Measurements from ENCODE around the gene IL18RAP.

The IL18RAP gene

GRCh38 chr2:102422910-102423309 is at the start of gene IL18RAP:
Gene IL18RAP (plus strand): TSS chr2:102423160. CDS start chr2:102423278, 118 bp downstream.
- DNase-seq (ENCODE audit: low spot score): no peak

DNA sequence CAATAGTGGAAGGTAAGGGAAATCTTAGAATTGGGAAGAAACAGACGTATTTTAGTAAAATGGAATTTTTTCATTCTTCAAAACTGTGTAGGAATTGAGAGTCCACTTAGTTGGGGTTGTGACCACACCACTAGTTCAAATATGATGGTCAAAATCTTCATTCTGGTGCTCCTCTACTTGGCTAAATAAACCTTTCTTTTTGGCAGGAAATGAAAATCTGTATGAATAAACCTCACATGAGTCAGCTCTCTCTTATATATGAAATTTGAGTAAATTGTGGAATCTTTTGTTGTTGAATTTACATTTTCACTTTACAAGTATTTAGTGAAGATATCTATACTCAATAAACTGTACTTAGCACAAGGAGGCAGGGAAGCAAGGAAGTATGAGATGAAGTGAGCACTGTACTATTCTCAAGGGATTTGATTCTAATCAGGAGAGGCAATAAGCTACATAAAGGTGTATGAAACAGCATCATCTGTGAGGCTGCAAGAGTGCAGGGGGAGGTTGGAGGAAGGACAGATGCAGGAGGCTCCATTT is 46.8 kb upstream of the IL18RAP start:
- no peak for DNase-seq (ENCODE audit: low spot score)

DNA sequence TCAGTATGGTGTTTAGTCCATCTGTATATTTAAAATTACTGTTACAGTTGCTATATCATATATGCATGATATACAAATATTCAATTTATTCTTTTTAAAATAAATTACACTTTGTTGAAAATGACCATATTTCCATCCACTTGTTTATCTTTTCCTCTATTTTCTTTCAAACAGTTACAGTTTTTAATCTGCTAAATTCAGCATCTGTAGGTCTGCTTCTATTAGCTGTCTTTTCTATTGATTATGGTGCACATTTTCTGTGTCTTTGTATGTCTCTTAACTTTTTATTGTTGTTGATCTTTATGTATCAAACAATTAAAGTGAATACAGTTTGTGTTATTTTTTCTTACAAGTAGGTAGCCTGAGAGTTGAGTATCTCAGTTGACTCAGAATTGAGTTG is 39.2 kb upstream of the IL18RAP start:
- no peak for DNase-seq (ENCODE audit: low spot score)

- no peak for DNase-seq (ENCODE audit: low spot score)
These were observed 37.4 kb upstream of the IL18RAP start for GRCh38 chr2:102385522-102385921.

- DNase-seq (ENCODE audit: low spot score): no peak
These were observed 37.0 kb upstream of the IL18RAP start for GRCh38 chr2:102386004-102386403.

- DNase-seq (ENCODE audit: low spot score): no peak
These were observed 36.0 kb upstream of the IL18RAP start for GRCh38 chr2:102386867-102387541.

DNA sequence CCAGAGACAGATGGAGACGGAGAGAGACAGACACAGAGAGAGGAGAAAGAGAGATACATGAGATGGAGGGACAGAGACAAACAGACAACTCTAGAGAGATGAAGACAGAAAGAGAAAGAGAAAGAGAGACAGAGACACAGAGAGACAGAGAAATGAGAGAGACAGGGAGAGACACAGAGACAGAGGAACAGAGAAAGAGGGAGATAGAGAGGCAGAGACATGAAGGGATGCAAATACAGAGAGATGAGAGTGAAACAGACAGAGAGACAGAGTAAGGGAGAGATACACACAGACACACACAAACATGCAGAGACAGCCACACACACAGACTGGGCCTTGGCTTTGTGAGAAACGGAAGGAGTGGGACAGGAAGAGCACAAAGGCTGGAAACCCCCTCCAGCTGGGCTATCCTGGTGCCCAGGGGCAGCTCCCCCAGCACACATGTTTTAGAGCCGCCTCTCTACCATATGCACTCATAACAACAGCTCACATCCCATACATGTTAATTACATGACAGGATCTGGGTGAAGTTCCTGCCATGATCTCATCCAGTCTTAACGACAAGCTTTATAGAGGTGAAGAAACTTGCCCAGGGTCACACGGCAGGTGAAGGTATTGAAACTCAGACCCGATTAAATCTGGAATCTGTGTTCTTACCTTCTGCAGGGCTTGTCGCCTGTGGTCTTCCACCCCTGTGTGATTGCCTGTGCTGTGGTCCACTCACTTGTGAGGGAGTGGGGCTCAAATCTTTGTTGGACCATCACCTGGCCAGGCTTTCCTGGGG is 35.0 kb upstream of the IL18RAP start:
- DNase-seq (ENCODE audit: low spot score): no peak

DNA sequence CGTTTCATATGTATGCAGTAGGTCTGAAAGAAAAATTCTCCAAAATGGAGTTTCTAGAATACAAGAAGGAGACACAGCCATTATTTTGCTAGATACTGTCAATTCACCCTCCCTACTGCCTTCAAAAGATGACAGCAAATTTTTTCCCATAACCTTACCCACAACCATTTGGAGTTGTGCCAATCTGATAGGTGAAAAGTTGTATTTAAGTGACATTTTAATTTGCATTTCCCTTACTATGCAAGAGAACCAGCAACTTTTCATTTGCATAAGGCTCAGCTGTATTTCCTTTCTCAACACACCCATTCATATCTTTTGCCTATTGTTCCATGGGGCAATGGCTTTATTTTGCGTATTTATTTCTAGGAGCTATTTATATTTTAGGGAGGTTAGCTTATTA is 31.4 kb upstream of the IL18RAP start:
- no peak for DNase-seq (ENCODE audit: low spot score)

GRCh38 chr2:102392096-102392495 is 30.9 kb upstream of the IL18RAP start:
- no peak for DNase-seq (ENCODE audit: low spot score)

DNA sequence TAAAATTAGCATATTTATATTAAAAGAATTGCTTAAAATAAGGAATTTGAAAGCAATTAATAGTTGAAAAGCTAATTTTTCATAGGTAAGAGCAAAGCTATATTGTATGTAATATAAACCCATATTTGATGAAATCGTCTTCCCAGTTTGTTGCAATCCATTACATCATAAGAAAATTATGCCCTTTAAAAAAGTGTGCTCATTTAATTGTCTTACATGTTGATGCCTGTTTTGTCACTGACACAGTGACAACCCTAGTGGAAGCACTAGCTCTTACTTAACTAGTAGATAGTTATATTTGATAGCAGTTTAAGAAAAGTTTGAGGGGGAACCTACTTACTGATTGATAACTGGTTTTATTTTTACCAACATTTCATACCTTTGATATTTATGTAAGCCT is 30.0 kb upstream of the IL18RAP start:
- DNase-seq (ENCODE audit: low spot score): no peak

- DNase-seq (ENCODE audit: low spot score): no peak
These were observed 26.9 kb upstream of the IL18RAP start for GRCh38 chr2:102396012-102396411.

GRCh38 chr2:102397209-102397608 is 25.8 kb upstream of the IL18RAP start:
- DNase-seq (ENCODE audit: low spot score): no peak

GRCh38 chr2:102399499-102400141 is 23.3 kb upstream of the IL18RAP start:
- DNase-seq (ENCODE audit: low spot score): no peak

GRCh38 chr2:102401456-102401855 is 21.5 kb upstream of the IL18RAP start:
- no peak for DNase-seq (ENCODE audit: low spot score)

DNA sequence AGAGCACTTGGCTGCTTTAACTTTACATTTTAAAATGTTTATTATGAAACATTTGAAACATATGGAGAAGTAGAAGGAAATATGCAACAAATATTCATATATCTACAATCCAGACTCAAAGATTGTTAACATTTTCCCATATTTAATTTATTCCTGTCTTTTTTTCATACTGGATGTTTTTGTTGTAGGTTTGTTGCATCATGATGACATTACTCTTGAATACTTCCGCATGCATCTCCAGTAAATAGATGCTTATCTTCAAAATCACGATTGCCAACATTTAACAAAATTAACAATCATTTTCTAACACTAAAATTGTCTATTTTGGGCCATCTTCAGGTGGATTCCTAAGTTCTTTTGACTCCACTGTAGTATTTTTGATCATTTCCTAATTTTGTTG is 21.1 kb upstream of the IL18RAP start:
- no peak for DNase-seq (ENCODE audit: low spot score)

- DNase-seq (ENCODE audit: low spot score): no peak
These were observed 12.0 kb upstream of the IL18RAP start for GRCh38 chr2:102410952-102411351.

DNA sequence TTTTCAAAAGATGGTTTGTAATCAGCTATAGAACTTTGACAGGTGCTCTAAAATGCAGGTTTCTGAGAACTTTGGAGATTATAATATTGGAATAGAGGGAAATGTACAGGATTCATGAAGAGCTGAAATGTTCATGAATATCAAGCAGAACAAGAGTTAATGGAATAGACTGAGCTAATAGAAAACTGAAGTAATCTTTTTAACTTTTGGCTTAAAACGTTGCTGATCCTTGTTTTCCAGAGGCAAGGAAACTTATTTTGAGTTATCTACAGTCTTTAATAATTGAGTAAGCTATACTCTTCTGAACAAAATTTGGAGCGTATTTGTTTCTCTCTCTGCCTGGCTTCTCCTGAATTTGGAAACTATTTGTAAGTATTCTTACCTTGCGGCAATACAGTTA is 10.8 kb upstream of the IL18RAP start:
- DNase-seq (ENCODE audit: low spot score): no peak

- DNase-seq (ENCODE audit: low spot score): no peak
These were observed 5.0 kb upstream of the IL18RAP start for GRCh38 chr2:102417946-102418345.

- no peak for DNase-seq (ENCODE audit: low spot score)
These were observed 4.5 kb upstream of the IL18RAP start for GRCh38 chr2:102418421-102418961.

- DNase-seq (ENCODE audit: low spot score): no peak
These were observed 2.7 kb upstream of the IL18RAP start for GRCh38 chr2:102420290-102420689.

GRCh38 chr2:102421890-102422759 is 835 bp upstream of the IL18RAP start:
- no peak for DNase-seq (ENCODE audit: low spot score)

DNA sequence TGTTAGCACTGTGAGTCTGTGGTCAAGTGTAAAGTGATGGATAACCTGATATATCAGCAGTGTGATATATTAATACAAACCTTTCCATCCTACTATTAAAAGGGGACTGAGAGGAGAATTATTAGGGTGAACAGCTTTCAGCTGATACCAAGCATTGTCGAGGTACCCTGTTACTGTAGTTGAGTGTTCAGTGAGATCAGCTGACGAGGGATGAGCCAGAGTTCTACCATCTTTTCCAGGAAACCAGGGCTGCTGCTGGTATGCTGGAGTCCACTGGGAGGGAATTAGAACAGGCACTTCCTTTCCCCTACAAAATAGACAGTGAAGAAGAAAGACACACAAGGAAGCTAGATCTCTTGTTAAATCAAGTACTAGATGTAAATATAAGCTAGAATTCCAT is 408 bp downstream of the IL18RAP start:
- DNase-seq (ENCODE audit: low spot score): no peak

All from hepatic stellate cell (primary cell).